ENCODE data around the gene THUMPD2.

THUMPD2 gene

DNA sequence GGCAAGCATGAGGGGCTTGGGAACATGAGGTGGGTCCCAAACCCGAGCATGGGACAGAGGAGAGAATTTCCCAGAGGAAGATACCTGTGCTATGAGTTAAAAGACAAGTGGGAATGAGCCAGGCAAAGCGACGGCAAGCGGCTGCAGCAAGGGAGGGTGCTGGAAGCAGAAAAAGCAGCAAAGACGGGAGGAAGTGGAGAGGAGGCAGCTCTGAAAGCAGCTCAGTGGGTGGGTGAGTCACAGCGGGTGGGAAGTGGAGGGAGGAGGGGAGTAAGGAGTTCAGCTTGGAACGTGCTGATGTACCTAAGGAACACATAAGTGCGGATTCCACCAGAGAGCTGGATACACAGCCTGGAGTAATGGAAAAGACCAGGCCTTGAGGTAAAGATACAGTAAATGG, 41.4 kb downstream of the THUMPD2 start:
- no peak for TF ChIP-seq TEAD4 (IDR thresholded peaks at IDR 0.05)
- TF ChIP-seq NFIC (IDR thresholded peaks at IDR 0.05) = no peak
- no peak for TF ChIP-seq EGR1 (IDR thresholded peaks at IDR 0.05)
- no peak for TF ChIP-seq ZBTB7A (IDR thresholded peaks at IDR 0.05; ENCODE audit: low read depth)
- TF ChIP-seq TCF12 (IDR thresholded peaks at IDR 0.05; ENCODE audit: low read depth) = no peak
- no peak for TF ChIP-seq CREB1 (IDR thresholded peaks at IDR 0.05; ENCODE audit: low read depth)
- TF ChIP-seq RAD21 (IDR thresholded peaks at IDR 0.05; ENCODE audit: low read depth) = no peak
- TF ChIP-seq, protein P1, sequence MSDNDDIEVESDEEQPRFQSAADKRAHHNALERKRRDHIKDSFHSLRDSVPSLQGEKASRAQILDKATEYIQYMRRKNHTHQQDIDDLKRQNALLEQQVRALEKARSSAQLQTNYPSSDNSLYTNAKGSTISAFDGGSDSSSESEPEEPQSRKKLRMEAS (IDR thresholded peaks at IDR 0.05) = no peak
- no peak for TF ChIP-seq FOXM1 (IDR thresholded peaks at IDR 0.05; ENCODE audit: borderline replicate concordance, low read depth)
- TF ChIP-seq USF1 (IDR thresholded peaks at IDR 0.05) = no peak
- TF ChIP-seq CEBPB (IDR thresholded peaks at IDR 0.05) = no peak
- no peak for TF ChIP-seq EP300 (IDR thresholded peaks at IDR 0.05; ENCODE audit: borderline replicate concordance)
- TF ChIP-seq TAF1 (IDR thresholded peaks at IDR 0.05; ENCODE audit: low read depth) = no peak
- no peak for TF ChIP-seq YY1 (IDR thresholded peaks at IDR 0.05; ENCODE audit: low read depth)
- no peak for TF ChIP-seq REST (IDR thresholded peaks at IDR 0.05; ENCODE audit: low read depth)

DNA sequence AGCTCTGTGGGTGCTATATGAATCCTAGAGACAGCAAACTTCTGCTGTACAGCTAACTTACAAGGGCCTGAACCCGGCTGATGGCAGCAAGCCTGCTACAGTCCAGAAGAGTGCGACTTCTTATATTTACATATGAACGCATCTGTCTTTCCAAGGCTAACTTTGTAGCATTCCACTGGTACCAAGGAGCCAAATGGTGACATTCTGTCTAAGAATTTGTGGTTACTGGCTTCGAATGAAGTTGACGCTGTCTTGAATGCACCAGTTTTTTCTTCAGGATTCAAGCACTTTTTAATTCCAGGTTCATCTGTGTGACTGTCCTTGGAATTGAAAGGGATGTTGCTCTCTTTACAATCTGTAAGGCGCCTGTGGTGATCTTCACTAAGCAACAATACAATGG, 42.4 kb downstream of the THUMPD2 start:
- TF ChIP-seq NFIC (IDR thresholded peaks at IDR 0.05) (no peak), TCF12 (IDR thresholded peaks at IDR 0.05; ENCODE audit: low read depth) (no peak), EP300 (IDR thresholded peaks at IDR 0.05; ENCODE audit: borderline replicate concordance) (no peak), TAF1 (IDR thresholded peaks at IDR 0.05; ENCODE audit: low read depth) (no peak), REST (IDR thresholded peaks at IDR 0.05; ENCODE audit: low read depth) (no peak)

DNA sequence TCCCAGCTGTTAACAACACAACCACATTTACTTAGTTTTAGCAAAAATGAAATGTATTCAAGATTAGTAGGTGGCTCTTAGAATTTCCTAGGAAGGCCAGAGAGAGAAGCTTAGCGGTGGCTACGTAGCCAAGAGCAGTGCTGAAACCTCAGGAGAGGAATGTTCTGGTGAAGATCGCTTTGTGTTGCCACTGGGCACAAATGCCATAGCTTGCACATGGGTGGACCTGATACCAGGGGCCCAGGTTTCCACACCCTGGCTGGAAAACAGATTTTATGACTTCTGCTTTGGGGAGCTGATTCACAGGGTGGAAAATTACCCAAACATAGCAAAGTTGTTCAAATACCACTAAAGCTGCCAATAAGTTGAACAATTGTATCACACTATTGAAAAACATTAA, 43.4 kb downstream of the THUMPD2 start:
- TF ChIP-seq YY1 (IDR thresholded peaks at IDR 0.05; ENCODE audit: low read depth) (no peak), EP300 (IDR thresholded peaks at IDR 0.05; ENCODE audit: borderline replicate concordance) (no peak), ZBTB7A (IDR thresholded peaks at IDR 0.05; ENCODE audit: low read depth) (no peak), CEBPB (IDR thresholded peaks at IDR 0.05) (no peak)

- TF ChIP-seq ZBTB7A (IDR thresholded peaks at IDR 0.05; ENCODE audit: low read depth) (no peak), REST (IDR thresholded peaks at IDR 0.05; ENCODE audit: low read depth) (no peak), TCF12 (IDR thresholded peaks at IDR 0.05; ENCODE audit: low read depth) (no peak), TAF1 (IDR thresholded peaks at IDR 0.05; ENCODE audit: low read depth) (no peak), EP300 (IDR thresholded peaks at IDR 0.05; ENCODE audit: borderline replicate concordance) (no peak), CREB1 (IDR thresholded peaks at IDR 0.05; ENCODE audit: low read depth) (no peak), TEAD4 (IDR thresholded peaks at IDR 0.05) (no peak)
- TF ChIP-seq, protein P1 (IDR thresholded peaks at IDR 0.05) = no peak
Measured at GRCh38 chr2:39734445-39734844, 44.6 kb downstream of the THUMPD2 start.

GRCh38 chr2:39733070-39733674, 45.9 kb downstream of the THUMPD2 start:
- no peak for TF ChIP-seq CREB1 (IDR thresholded peaks at IDR 0.05; ENCODE audit: low read depth)
- TF ChIP-seq, protein P1 (IDR thresholded peaks at IDR 0.05) = no peak
- TF ChIP-seq REST (IDR thresholded peaks at IDR 0.05; ENCODE audit: low read depth) = no peak
- TF ChIP-seq TEAD4 (IDR thresholded peaks at IDR 0.05) = no peak
- TF ChIP-seq NFIC (IDR thresholded peaks at IDR 0.05) = no peak
- TF ChIP-seq TAF1 (IDR thresholded peaks at IDR 0.05; ENCODE audit: low read depth) = no peak
- TF ChIP-seq EGR1 (IDR thresholded peaks at IDR 0.05) = no peak
- TF ChIP-seq RAD21 (IDR thresholded peaks at IDR 0.05; ENCODE audit: low read depth) = no peak
